KBM-7 (cell line): ENCODE data around the gene RDH11.
A peak's percentile ranks its signal among the peaks of the same experiment; 100 is the strongest.
"Not testable (repeated sequence)": the region's sequence is repeated elsewhere in the genome, so short reads cannot be mapped to it uniquely, and the experiment has no call there.

Source experiments
- DNase-seq: peaks from one replicate; pipeline ENCODE4 v3.0.0-alpha.2; 2015
- in situ Hi-C: fragments of 300-500 bp; cut with MboI; formaldehyde crosslinking; loops from 2 replicates; pipeline ENCODE4 v1.14.3; 2020; ENCODE audit warnings: low sequenced_read_pairs, low pct_unique_long_range_greater_than_20kb, mixed read lengths

RDH11 gene

DNA sequence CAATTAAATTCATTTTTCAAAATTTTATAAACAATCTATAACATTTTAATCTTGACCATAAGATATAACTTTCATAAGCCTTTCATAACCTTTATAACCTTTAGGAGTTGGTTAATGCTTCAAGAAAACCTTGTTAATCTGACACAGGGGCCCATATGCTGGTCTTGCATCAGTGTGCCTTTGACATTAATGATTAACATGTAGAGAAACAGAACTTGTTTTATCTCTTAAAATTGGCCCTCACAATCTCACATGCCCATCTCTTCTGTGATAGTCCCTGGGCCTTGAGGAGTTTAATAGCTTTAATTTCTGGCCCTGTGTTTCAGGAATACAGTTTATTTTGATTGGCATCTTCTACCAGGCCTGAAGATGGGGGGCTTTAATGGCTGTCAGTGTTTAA, 13.8 kb upstream of the RDH11 start:
- DNase-seq, in situ Hi-C loops: not testable (repeated sequence)

DNA sequence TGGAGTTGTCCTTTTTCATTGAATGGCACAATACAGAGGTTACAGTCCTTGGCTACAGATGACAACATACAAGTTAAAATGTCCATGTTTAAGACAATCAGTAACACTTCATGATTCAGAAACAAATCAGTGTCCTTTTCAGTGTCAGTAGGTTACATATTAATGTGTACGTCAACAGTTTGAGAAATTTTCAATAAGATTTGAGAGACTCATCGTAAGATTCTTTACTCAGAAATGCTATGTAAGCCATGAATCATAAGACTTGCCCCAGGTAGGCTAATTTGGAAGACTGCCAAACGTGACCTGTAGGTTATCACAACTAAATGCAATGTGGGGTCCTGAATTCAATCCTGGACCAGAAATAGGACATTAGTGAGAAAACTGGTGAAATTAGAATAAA, 9.6 kb upstream of the RDH11 start:
- in situ Hi-C loops = no loop called here
- no peak for DNase-seq

DNA sequence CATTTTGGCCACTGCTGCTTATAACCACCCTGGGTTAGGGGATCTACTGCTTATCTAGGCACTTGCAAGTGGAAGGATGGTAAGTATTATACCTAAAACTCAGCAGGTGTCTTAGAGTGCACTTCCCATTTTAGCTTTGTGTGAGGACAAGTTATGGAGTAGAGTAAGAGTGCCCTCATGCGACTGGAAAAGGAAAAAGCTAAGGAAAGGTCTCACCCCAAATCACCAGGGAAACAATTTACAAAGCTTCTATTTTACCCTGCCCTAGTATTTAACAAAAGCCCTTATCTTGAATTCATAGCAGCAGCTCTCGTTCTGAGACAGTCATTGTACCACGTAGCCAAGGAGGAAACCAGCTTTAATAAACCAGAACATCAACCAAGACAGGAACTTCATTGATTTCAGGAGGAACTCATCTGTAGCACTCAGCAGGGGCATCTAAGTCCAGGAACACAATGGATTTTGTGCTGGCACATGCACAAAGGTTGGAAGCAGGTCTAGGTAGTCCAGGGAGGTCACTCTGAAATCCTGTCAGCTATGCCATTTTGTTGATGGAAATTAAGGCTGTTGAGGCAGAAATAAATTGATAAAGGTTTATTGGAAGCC, 9.0 kb upstream of the RDH11 start:
- peak; percentile 86 for DNase-seq
- in situ Hi-C loops = no loop called here

DNA sequence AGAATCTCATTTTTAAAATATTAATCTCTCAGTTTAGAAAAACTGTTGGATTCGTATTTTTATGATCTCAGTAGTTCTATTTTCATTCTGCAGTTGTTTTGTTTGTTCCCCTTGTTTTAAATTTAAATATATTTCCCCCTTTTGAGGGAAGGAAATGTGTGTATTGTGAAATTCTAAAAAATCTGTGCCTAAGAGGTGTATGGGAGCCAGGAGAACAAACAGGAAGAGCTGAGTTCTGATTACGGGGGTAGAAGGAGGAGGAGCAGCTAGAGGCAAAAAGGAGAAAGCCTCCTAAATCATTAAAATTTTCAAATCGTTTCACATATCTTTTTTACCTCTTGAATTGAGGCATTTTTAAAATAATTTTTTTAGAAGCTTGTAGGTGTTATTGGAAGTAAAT, 8.4 kb upstream of the RDH11 start:
- in situ Hi-C loops = no loop called here

DNA sequence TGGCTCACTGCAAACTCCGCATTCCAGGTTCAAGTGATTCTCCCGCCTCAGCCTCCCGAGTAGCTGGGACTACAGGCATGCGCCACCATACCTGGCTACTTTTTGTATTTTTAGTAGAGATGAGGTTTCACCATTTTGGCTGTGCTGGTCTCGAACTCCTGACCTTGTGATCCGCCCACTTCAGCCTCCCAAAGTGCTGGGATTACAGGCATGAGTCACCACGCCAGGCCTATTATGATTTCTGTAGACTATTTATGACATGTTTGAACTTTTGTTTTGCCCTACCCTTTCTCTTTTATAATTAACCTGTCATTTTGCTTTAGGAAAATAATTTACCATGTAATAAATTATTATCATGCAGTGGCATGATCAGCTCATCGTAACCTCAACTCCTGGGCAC, 5.9 kb upstream of the RDH11 start, which contains the start of gene RDH12:
Gene RDH12, plus strand, starts transcription at position 395 of the 400 bp plus-strand sequence. CDS start 20,757 bp downstream, outside the sequence.
- in situ Hi-C loops, DNase-seq: not testable (repeated sequence)

More for the DNA sequence above, 8.4 kb upstream of the RDH11 start:
- no peak for DNase-seq

DNA sequence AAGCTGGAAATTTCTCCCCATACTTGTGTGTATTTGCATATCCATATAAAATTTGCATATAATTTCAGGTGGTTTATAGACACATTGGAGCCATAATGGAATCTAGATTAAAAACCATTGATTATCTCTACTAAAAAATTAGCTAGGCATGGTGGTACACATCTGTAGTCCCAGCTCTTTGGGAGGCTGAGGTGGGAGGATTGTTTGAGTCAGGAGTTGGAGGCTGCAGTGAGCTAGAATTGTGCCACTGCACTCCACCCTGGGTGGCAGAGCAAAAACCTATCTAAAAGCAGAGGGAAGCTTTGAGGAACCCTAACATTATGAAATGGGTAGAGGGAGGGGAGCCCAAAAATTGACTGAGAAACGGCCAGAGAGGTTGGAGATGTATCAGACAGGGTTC, 2.6 kb upstream of the RDH11 start:
- in situ Hi-C loops = no loop called here
- no peak for DNase-seq

DNA sequence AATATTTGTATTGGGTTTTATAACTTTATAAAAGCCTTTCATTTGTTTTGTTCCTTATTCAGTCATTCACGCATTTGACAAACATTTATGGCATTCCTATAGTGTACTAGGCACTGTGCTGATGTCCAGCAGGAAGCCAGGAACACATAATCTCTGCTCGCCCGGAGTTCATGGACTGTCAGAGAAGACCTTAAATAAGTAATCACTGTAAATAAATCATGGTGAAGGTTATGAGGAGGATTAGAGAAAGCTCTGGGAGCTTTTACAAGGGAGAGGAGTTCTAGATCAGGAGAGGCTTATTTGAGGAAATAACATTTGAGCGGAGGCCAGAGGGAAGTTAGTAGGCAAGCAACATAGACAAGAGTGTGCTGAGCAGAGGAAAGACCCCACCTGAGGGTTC, 1.4 kb upstream of the RDH11 start:
- in situ Hi-C loops = no loop called here

DNA sequence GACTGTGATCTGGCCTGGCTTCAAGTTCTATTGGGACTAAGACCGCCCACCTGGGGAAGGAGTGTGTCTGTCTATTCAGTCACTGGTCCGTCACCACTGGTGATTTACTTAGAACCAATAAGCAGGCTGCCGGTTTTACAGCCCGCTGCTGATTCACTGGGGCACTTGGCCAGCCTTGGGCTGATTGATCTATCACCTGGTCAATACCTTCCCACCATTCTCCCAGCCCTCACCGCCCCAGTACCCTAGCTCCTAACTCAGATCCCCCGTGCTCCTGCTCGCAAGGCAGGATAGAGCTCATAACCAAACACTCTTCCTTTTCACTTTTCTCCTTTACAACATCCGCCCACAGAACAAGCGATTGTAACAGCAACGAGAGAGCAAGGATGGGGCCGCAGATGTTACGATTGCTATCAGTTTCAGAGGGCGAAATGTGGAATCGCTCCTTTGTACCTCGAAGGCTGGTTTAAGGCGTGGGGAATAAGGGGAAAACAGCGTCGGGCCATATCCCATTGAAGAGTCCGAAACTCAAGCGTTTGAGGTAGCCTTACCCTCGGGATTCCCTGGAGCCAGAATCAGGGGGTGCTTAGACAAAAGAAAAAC, 672 bp downstream of the RDH11 start:
- DNase-seq = peak; percentile 76
- in situ Hi-C loops = no loop called here

More for the DNA sequence above, 1.4 kb upstream of the RDH11 start:
- DNase-seq = no peak

DNA sequence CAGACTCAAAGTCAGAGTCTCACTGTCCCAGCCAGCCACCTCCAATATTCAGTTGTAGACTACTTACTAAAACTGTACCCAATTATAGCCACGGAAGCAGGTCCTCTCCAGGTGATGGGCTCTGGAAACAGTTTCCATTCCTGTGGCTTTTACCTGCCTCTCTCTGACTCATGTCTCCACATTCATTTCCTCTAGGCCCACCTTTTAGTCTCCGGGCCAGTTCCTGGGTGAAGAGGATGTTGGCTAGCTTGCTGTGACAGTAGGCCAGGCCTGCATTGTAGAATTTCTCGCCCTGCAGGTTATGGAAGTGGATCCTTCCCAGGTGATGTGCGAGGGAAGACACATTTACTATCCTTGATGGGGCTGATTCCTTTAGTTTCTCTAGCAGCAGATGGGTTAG, 5.6 kb downstream of the RDH11 start:
- no peak for DNase-seq
- in situ Hi-C loops = no loop called here

DNA sequence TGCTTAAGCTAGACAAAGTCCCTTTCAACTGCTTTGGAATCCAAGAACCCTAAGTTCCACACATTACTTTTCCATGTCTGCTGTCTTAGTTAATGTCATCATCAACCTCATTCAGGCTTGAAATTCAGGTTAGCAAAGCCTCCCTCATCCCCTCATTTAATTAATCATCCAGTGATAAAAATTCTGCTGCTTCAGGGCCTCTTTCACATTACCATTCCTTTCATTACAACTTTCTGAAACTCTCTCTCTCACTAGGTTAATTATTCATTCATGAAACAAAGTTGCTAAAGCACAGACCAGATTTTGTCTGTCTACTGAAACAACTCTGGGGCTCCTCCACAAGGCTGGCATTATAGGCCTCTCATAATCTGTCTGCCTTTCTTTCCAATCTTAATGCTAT, 11.7 kb downstream of the RDH11 start:
- in situ Hi-C loops = no loop called here
- DNase-seq = no peak

DNA sequence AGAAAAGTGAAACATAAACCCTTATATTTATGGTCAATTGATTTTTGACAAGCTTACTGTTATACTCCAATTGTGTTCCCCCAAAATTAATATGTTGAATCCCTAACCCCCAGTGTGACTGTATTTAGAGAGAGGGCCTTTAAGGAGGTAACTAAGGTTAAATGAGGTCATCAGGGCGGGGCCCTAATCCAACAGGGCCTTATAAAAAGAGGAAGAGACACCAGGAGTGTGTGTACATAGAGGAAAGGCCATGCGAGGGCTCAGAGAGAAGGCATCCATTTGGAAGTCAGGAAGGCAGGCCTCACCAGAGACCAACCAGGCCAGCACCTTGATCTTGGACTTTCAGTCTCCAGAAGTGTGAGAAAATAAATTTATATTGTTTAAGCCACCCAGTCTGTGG, 14.6 kb downstream of the RDH11 start:
- peak; percentile 79 for DNase-seq
- in situ Hi-C loops = no loop called here

DNA sequence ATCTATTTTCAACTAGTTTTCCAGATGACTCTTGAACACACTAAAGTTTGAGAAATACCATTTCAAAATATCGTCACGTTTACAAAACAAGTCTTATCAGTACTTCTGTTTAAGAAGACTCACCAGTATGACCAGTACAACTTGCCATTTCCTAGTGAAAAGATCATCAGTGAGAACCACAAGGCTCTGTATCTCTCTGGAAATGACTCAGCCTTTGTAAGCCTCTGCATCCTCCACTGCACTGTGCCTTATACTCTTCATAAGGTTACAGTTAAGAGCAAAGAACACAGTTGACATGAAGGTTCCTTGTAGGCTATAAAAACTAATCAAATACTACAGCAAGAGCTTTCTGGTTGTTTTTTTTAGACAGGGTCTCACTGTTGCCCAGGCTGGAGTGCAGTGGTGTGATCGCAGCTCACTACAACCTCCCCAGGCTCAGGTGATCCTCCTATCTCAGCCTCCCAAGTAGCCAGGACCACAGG, 15.4 kb downstream of the RDH11 start:
- no peak for DNase-seq
- in situ Hi-C loops = no loop called here

DNA sequence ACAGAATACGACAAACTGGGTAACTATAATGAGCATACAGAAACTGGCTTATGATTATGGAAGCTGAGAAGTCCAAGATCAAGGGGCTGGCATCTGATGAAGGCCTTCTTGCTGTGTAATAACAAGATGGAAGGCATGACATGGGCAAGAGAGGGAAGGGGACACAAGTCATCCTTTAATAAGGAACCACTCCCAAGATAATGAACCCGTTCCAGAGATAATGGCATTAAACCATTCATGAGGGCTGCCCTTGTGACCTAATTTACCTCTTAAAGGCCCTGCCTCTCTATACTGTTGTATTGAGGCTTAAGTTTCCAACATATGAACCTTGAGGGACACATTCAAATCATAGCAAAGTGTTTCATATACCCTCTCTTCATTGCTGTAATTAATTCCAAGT, 16.6 kb downstream of the RDH11 start:
- in situ Hi-C loops = no loop called here
- DNase-seq = no peak

DNA sequence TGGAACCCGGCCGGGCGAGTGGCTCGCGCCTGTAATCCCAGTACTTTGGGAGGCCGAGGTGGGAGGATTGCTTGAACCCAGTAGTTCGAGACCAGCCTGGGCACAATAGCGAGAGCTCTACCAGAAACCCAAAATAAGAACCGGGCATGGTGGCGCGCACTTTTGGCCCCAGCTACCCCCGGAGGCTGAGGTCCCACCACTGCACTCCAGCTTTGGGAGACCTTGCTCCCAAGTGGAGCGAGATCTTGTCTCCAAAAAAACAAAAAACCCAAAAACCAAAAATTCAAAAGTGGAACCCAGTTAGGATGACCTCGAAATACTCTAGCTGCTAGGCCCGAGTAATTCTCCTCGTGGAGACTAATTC, 20.4 kb downstream of the RDH11 start:
- no peak for DNase-seq
- in situ Hi-C loops = no loop called here

DNA sequence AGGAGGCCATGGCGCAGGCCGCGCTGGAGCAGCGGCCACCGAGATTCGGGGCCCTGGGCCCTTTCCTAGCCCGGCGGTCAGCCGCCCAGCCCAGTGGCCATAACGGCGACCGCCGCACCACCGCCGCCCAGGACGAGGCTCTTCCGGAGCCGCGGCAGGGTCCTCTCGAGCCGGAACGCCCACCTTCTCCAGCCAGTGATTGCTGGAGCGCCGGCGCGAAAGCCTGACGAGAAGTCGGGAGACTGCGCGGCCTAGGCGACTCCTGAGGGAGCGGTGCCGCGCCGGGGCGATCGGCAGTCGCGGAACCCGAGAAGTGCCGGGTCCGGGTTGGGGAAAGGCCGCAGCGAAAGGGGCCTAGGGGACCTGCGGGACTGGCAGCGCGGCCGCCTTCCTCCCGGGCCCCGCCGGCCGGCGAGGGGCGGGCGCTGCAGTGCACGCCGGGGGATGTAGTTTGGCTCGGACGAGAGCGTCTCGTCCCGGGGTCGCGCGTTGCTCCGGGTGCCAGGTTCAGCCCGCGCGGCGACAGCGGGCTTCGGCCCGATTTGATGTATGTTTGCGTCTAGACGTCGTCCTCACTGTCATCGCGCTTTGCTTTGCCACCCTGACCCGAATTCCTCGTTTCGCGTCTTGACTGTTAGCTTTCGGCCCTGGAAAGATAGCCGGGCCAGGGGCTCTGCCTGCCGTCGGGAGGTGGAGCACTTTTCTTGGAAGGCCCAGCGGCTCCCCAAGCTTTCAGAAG, 20.9 kb downstream of the RDH11 start, which contains the start of gene VTI1B:
Gene VTI1B, minus strand, starts transcription at position 153 of the 739 bp plus-strand sequence. Its CDS starts 143 bp downstream, at position 10.
- DNase-seq = peak; percentile 91
- in situ Hi-C loops = no loop called here

DNA sequence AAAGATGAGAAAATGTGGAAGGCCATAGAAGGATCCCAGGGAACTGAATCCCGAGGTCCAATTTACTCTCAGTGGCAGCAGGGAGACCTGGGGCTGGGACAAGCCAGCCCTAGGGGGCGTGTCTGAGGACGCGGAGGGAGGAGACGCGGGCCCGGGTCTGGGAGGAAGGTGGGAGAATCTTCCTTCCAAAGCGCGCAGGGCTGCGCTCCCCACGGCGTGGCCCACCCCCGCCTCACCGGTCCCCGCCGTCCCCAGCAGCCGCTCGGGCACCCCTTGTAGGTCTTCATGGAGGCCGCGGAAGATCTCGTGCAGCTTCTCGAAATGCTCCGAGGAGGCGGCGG, 21.5 kb downstream of the RDH11 start:
- in situ Hi-C loops = no loop called here
- peak; percentile 67 for DNase-seq

DNA sequence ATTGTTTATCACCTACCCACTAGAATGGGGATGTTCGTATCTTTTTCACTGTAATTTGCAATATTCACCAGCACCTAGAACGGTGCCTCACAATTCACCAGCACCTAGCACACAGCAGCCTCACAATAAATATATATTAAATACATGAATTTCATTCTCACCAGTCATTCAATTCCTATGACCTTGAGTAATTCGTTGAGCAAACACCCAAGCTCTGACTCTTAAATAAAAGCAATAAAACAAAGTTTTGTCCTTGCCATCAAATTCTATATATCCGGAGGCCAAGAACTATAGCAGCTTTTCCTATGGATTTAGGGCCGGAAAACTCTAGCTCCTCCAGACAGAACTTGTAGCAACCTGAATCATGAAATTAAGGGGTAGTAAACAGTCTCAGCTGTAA, 22.1 kb downstream of the RDH11 start:
- in situ Hi-C loops = no loop called here
- no peak for DNase-seq

DNA sequence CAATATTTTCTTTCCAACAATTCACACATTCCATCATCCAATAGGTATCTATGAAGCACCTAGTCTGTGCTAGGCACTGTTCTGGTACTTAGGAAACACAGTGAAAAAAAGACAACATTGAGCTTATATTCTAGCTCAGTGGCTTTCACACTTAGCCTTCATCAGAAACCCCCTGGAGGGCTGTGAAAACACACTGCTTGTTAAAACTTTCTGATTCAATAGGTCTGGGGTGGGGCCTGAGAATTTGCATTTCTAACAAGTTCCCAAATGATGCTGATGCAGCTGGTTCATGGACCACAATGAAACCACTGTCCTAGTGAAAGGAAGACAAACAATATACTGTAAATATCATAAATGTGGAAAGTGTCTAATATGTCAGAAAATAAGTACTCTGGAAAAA, 27.0 kb downstream of the RDH11 start:
- in situ Hi-C loops = no loop called here
- no peak for DNase-seq

DNA sequence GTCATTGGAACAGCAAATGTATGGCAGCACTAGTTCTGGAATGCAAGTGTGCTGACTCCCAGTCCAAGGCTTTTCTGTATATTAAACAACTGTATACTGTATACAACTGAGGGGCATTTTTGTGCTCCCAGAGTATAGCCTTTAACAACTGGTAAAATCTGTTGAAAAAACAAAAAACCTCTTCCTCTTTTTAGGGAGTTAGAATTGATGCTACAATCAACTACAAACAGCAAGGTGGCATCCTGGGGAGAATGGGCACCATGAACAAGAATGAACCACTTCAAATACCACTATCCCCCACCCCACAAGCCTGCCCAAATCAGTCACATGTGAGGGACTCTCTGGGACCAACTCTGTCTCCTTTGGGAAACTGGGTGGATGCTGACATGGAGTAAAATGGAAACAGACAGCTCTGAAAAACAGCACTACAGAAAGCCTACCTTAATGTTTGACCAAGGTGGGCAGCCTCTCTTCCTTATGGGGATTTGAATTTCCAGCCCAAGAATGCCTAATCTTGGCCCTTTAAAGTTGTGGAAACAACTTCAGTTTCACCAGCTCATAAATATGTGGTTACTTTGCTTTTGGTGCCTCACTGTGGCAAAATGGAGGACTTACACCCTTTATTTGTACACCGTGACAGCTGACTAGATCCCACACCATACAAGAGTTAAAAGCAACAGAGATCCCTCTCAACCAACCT, 28.7 kb downstream of the RDH11 start:
- in situ Hi-C loops = no loop called here
- DNase-seq = peak; percentile 74

DNA sequence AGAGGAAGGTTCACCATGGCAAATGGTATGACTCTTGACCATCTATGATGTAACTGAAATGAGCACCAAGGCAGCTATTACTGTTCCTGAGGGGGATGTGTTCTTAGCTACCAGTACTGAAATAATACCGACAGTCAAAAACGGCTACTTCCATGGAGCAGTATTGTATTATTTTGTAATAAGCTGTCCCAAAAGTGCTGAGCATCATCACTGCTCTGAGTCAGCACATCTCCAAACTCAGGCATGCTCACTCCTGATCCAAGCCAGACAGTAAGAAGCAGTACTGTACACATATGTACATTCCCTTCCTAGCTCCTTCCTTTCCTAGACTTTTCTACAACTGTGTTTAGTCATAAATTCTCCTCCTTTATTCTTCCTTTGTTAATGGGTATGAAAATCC, 29.7 kb downstream of the RDH11 start:
- no peak for DNase-seq
- in situ Hi-C loops = no loop called here
